Smooth muscle cell of the brain vasculature (primary cell): ENCODE data around the gene SLCO2A1.

ENCODE experiments used
- DNase-seq: peaks from one replicate; pipeline ENCODE4 v3.0.0-alpha.2; 2012; ENCODE audit warnings: low read depth, low spot score

SLCO2A1 gene

DNA sequence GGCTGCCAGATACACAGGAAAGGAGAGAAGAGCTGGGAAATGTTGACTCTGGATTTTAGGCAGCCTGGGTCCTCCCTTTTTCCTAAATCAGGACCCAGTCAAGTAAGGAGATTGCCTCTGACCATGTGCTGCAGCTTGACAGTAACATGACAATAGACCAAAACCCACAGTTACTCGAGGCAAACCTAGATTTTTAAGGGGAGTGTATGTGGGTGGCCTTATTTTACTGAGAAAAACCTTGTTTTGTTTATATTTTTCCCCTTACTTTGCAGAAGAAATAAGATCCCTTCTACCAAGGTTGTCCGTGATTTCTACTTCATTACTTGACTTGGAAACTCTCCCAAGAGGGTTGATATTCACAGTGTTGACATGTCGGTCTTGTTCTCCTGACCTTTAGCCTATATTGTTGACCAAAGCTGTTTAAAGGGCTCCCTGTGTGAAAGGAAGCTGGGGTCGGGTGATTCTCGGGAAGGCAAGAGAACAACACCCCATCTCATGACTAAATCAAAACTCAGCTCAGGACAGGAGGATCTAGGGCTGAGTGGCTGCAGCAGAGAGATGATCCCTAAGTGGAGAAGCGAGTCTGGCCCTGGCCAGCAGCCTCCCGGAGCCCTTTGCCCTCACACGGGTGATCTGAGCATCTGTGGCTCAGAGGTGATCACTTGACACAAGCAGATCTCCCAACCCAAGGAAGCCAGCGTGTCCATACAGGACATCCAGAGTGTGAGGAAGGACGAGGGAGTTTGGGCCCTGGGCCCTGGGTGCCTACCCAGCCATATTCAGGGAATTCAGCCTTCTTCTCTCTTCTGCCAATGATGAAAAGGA is 31.0 kb upstream of the SLCO2A1 start:
- DNase-seq, result peak; percentile 45

DNA sequence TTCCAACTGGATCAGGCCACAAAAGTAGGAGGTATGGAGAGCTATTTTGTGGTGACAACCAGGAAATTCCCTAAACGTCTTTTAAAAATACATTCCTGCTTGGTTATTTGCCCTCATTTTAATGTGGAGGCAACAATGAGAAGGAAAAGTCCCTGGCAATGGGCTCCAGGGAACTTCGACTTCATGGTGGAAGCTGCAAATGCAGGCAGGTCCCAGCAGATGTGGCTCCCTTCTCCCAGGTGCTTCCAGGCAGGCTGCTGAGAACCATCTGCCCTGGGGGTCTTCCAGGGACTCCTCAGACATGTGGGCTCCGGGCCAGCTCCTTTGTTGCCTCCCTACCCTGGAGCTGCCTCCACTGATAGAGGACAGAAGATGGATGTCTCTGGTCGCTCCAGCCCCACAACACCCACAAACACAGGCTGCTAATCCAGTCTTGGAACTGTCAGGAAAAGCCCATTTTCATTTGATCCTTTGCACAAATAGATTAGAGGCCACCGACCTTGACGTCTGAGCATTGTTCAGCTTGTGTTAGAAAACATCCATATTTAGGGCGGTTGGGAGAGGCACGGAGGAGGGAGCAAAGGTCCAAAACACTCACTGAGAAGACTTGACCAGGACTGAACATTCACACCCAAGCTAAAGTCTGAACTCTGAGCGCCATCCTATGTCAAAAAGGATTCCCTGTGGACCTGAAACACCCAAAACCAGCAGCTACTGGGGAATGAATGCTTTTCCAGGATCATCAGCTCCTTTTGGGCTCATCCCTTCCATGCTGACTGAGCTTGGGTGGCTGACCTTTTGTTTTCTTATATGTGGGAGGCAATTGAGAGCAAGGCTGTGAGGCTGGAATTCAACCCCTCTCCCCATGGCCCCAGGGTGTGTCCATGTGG is 30.2 kb upstream of the SLCO2A1 start:
- peak; percentile 24 for DNase-seq

DNA sequence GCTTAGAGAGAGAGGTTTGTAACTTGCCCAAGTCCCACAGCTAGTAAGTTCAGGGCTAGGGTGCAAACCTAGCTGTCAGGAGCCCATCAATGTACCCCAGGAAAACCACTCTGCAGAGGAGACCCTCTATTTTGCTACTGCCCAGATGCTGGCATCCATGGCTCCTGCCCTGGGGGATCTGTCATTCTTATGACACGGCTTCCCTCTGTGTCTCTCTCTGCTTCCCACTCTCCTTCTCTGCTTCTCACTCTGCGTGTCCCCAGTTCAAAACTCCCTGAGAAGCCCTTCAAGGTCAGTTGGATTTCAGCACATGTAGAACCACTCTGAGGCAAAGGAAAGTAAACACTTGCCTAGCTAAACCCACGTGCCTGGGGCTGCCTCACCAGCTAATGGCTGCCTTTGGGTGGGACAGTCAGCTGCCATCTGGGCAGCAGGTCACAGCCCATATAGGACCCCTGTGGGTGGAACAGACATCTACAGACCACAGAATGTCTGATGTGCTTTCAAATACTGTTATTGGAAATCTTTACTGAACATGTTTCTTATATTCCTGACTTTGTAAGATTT is 29.4 kb upstream of the SLCO2A1 start:
- DNase-seq, result no peak

DNA sequence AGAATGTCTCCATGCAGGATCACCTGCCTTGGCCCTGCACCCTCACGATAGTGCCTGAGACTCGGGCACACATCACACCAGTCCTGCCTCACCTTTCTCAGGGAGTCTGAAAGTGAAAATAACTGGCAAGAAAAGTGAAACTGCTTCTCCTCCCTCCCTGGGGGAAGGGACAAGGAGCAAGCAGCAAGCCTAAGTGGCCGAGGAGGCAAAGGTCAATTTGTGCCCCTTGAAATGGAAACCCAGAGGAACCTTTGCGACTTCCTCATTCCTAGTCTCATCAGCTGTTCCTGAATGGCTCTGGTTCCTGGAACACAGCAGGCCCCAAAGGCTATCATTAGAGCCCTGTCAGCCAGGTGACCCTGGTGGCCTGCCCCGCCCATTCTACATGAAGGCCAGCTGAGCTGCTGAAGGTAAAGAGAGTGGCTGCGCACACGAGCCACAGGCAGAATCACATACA is 28.0 kb upstream of the SLCO2A1 start:
- DNase-seq, result no peak

DNA sequence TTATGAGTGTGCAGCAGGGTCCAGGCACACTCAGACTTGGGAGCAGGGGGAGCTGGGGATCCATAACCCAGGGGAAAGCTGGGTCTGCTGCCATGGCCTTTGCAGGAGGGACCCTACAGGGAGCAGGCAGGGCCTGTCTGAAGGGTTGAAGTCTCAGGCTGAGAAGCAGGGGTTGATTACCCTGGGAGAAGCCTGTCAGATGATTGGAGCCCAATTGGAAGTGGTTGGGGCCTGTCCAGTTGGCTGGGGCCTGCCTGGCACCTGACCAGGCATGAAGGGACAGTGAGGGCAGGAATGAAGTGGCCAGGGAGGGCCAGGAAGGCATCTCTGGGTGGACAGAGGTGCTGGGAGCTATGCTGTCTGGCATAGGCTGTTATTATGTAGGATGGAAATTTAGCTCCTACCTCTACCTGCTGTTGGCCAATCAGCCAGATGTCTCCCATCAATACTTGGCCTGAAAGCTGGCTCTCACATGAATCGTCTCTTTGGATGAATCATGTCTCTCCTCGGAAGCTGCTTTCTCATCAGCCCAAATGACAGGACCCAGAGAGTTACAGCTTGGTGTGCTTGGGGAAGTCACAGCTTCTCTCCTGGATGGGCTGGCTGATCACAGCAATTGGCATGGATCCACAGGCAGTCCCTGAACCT is 27.4 kb upstream of the SLCO2A1 start:
- no peak for DNase-seq

DNA sequence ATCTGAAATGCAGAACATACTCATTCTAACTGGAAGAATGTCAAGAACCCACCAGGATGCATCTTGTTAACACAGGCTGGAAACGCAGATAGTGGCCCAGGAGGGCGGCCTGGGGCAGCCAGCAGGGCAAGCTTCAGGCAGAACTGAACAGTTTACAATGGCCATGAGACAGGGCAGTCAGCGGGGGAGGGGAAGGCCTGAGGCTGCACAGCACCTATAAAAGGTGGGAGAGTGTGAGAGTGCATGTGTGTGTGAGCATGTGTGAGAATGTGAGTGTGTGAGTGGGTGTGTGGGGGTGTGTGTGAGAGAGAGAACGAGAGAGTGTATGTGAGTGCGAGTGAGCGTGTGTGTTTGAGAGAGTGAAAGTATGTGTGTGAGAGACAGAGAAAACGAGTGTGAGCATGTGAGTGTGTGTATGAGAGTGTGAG is 26.8 kb upstream of the SLCO2A1 start:
- DNase-seq, result peak; percentile 45

DNA sequence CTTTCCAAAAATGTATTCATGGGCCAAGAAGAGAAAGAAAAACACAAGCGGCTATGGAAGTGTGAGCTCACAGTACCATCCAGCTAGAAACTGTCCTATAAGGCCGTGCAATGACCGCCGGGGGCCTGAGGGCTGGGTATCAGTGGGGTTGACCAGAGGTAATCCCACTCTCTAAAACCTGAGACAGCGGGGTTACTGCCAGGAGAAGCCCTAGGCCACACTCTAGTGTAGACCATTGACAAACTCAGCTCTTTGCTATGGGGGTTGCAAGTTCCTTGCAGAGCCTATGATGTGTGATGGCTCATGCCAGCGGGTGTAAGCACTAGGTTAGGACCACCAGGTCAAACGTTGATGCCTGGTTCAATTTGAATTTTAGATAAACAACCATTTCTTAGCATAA is 25.9 kb upstream of the SLCO2A1 start:
- DNase-seq, result no peak

DNA sequence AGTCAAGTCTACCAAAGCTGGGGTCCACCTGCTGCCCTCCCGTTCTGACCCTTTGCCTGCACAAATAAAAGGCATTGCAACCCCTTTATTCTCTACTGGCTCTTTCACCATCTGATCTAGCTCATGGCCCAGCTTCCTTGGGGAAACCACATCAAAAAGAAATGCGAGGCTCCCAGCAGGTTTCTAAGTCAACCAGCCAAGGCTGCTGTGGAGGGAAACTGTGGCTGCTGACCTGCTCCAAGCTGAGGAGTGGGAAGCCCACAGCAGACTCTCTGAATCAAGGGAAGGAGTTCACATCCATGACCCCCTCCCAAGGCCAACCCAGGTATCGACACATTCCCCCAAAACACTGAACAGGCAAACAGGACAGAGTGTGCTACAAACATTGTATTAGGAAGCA is 25.2 kb upstream of the SLCO2A1 start:
- DNase-seq, result no peak

DNA sequence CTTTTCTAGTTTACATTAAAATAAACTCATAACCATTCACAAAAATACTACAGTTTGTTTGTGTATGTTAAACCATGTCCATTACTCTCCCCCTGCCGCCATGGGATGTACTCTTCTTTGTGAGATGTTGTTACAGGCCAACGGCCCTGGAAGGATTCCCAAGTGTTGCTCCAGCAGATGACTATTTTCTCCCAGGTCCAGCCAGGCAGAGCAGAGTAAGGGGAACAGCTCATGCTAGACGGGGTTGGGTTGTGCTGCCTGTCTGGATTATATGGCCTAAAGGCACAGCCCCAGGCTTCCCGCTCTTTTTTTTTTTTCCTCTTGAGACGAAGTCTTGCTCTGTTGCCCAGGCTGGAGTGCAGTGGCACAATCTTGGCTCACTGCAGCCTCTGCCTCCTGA is 24.5 kb upstream of the SLCO2A1 start:
- no peak for DNase-seq

DNA sequence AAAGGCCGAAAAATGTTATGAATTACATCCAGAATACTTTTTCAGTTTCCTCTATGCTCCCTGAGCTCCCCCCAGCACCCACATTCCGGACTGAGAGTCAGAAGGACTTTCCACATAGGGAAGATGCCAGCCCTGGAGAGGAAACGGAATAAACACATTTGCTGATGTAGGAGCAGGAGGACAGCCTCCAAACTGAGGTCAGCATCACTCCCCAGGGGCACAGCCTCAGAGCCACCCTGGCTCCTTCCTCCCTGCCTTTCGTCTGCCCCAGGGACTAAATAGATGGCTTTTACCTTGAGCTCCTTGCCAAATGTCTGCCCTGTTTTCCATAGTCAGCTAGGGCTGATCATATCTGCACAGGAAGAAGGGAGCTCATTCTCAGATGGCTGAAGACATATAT is 22.6 kb upstream of the SLCO2A1 start:
- DNase-seq, result no peak

DNA sequence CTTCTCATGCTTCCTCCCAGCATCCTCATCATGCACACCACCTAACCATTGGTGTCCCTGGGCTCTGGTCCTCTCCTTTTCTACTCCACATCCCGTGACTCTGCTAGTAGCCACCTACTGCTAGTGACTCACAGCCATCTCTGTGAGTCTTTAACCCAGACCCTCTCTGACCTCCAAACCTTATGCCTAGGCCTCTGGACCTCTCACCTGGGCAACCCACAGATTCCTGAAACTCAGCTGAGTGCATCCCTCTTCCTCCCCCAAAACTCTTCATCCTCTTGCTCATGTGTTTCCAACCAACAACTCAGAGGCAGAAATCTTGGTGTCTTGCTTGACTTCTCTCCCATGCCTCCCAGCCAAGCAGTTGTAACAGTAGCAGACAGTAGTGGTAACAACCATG is 20.0 kb upstream of the SLCO2A1 start:
- no peak for DNase-seq

DNA sequence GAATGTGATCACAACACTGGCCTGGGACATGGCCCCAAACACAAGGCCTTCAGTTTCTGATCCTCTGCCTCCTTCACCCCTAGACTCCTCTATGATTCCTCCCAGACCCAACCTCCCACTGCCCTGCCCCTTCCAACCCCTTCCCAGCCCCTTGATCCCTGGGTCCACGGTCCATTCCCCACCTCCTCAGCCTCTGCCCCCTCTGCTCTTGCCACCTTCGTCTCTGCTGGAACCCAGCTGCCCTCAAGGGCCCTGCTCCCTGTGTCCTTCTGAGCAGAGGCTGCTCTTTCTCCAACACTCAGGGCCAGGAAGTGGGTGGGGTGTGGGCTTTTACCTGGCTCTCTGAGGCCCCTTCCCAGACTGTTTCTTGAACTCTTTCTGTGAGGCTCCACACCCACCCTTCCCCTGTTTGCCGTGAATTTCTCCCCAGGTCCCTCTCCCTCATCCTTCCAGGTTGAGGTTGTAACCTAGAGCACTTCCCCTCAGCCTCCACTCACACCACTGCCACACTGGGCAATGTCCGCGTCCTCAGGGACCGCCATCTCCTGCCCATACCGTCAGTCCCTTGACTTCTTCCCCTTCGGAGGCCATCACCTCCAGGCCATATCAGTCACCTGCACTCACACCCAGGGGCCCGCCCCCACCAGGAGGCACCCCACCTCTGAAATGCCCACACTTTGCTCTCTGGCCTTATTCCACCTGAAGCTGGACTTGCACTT is 18.7 kb upstream of the SLCO2A1 start:
- DNase-seq, result no peak

DNA sequence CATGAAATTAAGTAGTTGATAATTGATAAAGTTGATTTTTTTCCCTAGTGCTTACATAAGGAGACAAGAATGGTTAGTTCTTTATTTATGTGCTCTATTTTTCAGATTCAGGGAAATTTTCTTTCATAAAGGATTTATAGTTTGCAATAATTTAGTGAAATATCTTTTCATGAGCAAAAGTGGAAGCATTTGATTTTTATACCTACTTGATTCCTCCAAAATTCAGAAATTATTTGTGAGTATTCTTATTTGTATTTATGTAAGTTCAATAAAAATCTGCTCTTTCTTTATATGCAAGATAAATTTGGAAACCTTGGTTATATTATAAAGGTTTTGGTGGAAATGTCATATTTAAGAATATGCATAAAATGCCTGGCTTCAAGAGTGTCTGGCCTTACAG is 14.7 kb upstream of the SLCO2A1 start:
- DNase-seq, result no peak

DNA sequence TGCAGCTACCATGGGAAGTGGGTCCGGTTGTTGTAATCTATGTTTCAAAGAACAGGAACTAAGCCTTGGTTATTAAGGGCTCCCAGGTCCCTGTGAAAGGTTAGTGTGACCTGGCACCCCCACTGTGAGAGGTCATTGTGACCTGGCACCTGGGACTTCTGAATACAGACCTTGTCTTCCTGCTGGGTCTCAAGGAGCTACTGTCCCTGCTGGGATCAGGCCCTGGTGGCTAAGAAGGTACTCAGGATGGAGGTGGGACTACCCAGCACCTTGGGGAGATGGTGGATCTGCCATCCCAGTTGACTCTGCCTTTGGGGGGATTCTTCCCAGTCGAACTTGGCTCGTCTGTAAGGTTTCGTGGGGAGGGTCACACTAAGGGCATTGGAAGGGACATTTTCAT is 10.3 kb upstream of the SLCO2A1 start:
- no peak for DNase-seq

DNA sequence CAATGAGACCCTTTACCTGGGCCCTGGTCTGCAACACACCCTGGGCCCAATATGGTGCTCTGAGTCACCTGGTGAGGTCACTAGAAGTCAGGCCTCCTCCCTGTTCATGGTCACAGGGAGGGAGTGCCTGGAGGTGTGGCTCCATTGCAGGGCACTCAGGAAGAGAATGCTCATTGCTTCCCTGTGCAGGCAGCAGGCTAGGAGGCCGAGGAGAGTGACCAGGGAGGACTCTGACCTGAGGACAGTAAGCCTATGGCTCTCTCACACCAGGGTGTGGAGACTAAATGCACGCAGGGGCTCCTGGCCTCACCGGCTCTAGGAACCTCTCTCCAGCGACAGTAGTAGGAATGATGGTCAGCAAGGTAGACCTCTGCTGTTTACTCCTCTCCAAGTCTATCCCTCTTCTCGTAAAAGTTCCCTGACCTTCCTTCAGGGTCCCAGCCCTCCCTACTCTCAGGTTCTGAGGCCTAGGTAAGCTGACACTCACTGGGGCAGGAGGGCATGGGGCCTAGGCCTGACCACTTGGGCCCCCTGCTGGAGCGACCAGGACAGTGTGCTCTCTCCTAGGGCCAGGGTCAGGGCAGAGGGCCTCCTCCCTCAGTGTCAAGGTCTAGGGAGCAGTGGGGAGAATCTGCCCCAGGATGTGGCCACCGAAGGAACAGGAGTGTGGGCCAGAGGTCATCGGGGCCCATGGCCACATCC is 9.6 kb upstream of the SLCO2A1 start:
- no peak for DNase-seq

DNA sequence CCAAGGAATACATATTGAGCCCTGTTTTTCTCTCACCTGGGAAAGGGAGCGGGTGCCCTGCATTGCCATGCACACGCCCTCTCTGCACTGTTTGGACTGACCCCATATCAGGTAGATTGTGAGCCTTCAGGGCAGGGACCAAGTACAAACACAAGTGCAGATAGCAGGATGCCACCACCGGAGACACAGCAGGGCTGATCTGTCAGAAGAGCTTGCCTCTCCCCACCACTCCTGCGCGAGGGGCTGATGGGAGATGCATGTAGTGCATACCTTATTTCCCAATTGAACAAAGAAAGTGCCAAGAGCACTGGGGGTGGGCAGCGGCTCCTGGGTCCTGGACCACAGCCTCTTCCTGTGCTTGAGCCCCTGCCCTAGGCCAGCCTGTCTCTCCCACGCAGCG is 9.0 kb upstream of the SLCO2A1 start:
- no peak for DNase-seq

DNA sequence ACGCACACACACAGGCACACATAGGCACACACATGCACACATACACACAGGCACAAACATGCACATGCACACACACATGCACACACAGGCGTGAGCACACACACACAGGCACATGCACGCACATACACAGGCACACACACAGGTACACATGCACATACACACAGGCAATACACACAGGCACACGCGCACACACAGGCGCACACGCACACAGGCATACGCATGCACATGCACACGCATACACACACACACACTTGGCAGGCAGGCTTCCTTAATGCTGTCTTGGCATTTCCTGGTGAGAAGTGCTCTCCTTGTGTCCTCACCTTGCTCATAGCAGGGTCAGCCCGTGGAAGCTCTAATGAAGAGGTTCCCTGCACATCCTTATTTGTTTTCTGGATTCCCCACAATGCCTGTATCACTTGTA is 8.4 kb upstream of the SLCO2A1 start:
- DNase-seq, result no peak

DNA sequence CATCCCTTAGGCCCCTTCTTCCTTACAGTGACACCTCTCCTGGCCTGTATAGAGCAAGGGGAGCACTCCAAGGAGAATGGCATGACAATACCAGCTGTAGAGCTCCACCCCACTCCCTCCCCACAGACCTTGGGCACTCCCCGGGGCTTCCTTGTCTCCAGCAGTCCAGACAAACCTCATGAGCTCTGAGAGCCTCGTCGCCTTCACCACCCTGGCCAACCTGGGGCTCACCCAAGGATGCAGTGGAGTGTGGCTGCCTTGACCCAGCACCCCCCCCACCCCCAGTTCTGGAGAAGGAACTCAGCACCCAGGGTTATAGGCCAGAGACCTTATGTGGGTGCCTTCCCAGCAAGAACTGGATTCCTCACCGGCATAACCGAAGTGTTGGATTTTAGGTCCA is 7.4 kb upstream of the SLCO2A1 start:
- no peak for DNase-seq

DNA sequence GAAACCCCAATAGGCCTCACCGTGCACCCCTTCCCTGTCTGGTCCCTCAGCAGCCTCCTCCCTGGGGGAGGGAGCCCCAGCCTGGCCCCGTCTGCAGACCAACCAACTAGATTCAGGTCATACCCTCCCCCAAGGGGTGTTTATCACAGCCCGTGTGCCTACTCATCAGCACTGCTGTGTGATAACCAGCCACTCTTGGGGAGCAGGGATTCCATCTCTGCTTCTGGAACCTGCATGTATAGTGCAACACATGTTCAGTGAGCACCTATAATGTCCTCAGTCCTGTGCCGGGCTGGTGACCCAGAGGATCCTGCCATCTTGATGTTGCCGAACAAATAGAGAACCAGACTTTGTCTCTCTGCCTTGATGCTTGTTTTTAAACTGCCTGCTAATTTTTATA is 6.6 kb upstream of the SLCO2A1 start:
- DNase-seq, result no peak

DNA sequence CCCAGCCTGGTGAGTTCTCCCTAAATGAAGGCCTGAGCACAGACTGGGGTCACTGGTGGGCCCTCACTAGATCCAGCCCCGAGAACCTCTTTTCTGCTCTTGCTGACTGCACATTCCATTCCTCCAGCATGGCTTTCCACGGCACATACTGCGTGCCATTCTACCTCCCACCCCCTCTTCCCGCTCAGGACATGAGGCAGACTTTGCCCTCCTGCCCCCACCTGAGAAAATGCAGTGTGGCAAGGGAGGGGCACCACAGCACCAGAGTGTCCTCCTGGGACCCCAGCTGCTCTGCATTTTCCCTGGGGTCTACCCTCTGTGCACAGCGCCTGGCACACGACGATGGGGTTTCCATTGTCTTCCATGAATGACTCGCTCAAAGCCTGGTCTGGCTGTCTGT is 6.1 kb upstream of the SLCO2A1 start:
- DNase-seq, result no peak
